Endothelial cell of umbilical vein (primary cell): ENCODE measurements around the gene DSCAML1. TPM values are rescaled to one million over a fixed set of nuclear protein-coding genes. Genes with fewer than 3 reads are reported as not detected.

Experiments used
- BruUV-seq: library from RNA; stranded (reverse); fragments of 400-500 nt; replicated peaks from 2 replicates; lab custom pipeline; 2021; lab: Mats Ljungman, UMichigan
- CTCF ChIA-PET: fragments of 300-600, 350-600 bp; sonication (Branson Sonifier 250); formaldehyde crosslinking; loops from one replicate; lab custom pipeline; 2021; ENCODE audit warnings: antibody characterized with exemption, inconsistent platforms; lab: Charles Lee
- POLR2A ChIA-PET: fragments of 300-600, 350-600 bp; sonication (Branson Sonifier 250); formaldehyde crosslinking; loops from one replicate; lab custom pipeline; 2021; ENCODE audit warnings: antibody characterized with exemption, inconsistent platforms; lab: Charles Lee
- DNase-seq: peaks from one replicate; pipeline ENCODE4 v3.0.0-alpha.2; 2011; ENCODE audit warnings: low read depth, low spot score
- FAIRE-seq: peaks from 2 replicates; lab custom pipeline; 2011; peaks lifted over from hg19 to GRCh38; lab: Jason Lieb, UNC
- H2AFZ ChIP-seq: 2 replicates; pipeline ENCODE4 v1.6.0; 2012; ENCODE audit warnings: low read depth, low read length, control low read depth, inconsistent platforms
- H3K27ac ChIP-seq: 2 replicates; pipeline ENCODE4 v1.5.1; 2011; ENCODE audit warnings: low read depth, mild to moderate bottlenecking, control low read depth, low read length, moderate library complexity; ENCODE audit not compliant: insufficient read depth
- H3K27me3 ChIP-seq, 2 experiments: 2 replicates each; pipeline versions ENCODE4 v1.6.0 to v1.6.1; 2011; ENCODE audit warnings: low read length in 2 of 2, mixed read lengths in 1 of 2; ENCODE audit not compliant: control insufficient read depth in 2 of 2, insufficient read depth in 2 of 2
- H3K36me3 ChIP-seq, 2 experiments: 2 replicates in 1 of 2; 3 replicates in 1 of 2; pipeline ENCODE4 v1.5.1; 2011; ENCODE audit warnings: low read length in 2 of 2, mild to moderate bottlenecking in 1 of 2, moderate library complexity in 1 of 2; ENCODE audit not compliant: control insufficient read depth in 2 of 2, insufficient read depth in 2 of 2; ENCODE audit errors: extremely low read depth in 1 of 2
- H3K4me1 ChIP-seq: 3 replicates; pipeline ENCODE4 v1.5.1; 2011; ENCODE audit warnings: mild to moderate bottlenecking, low read length; ENCODE audit not compliant: control insufficient read depth, insufficient read depth; ENCODE audit errors: extremely low read depth
- H3K4me2 ChIP-seq: 2 replicates; pipeline ENCODE4 v1.6.1; 2011; ENCODE audit warnings: low read length, control low read depth, mixed read lengths; ENCODE audit not compliant: insufficient read depth
- H3K4me3 ChIP-seq, 3 experiments: fragments of 200-600 bp in 1 of 3; sonication (generic), shearing (Covaris generic) in 1 of 3; replicated peaks in 1 of 3; 2 replicates each; pipeline ENCODE4 v1.5.1; 2011 to 2016; ENCODE audit warnings: control low read depth in 3 of 3, low read length in 3 of 3, mild to moderate bottlenecking in 2 of 3, inconsistent platforms in 1 of 3, low read depth in 1 of 3, moderate library complexity in 1 of 3; ENCODE audit not compliant: insufficient read depth in 1 of 3
- H3K79me2 ChIP-seq: 2 replicates; pipeline ENCODE4 v1.6.0; 2012; ENCODE audit warnings: low read length, inconsistent platforms; ENCODE audit not compliant: control insufficient read depth, insufficient read depth
- H3K9ac ChIP-seq: replicated peaks from 2 replicates; pipeline ENCODE3; 2011; ENCODE audit warnings: low read length, control low read depth; ENCODE audit not compliant: insufficient read depth; ENCODE audit errors: extremely low read depth
- H3K9me1 ChIP-seq: replicated peaks from 3 replicates; pipeline ENCODE4 v1.6.0; 2011; ENCODE audit warnings: mild to moderate bottlenecking, low read length; ENCODE audit not compliant: control insufficient read depth, insufficient read depth; ENCODE audit errors: extremely low read depth
- H3K9me3 ChIP-seq: replicated peaks from 2 replicates; pipeline ENCODE4 v1.5.1; 2012; ENCODE audit warnings: low read length, inconsistent platforms; ENCODE audit not compliant: control insufficient read depth, insufficient read depth
- H4K20me1 ChIP-seq: replicated peaks from 2 replicates; pipeline ENCODE3; 2011; ENCODE audit warnings: mild to moderate bottlenecking, low read length; ENCODE audit not compliant: control insufficient read depth, insufficient read depth; ENCODE audit errors: extremely low read depth
- CTCF ChIP-seq, 2 donors: IDR thresholded peaks; 1 replicate in 1 of 2; 2 replicates in 1 of 2; pipeline ENCODE4 v1.5.1; 2011; ENCODE audit warnings: low read length in 2 of 2, mild to moderate bottlenecking in 2 of 2, moderate library complexity in 2 of 2, control low read depth in 1 of 2, inconsistent platforms in 1 of 2, low read depth in 1 of 2; ENCODE audit not compliant: insufficient read depth in 1 of 2; ENCODE audit errors: extremely low read depth in 1 of 2
- EZH2 ChIP-seq: IDR thresholded peaks from 2 replicates; pipeline ENCODE4 v1.6.1; 2012; ENCODE audit warnings: borderline replicate concordance, low read depth, mild to moderate bottlenecking, moderate library complexity, low read length, inconsistent platforms; ENCODE audit not compliant: severe bottlenecking
- JUN ChIP-seq: IDR thresholded peaks from 2 replicates; pipeline ENCODE4 v1.6.1; 2011; ENCODE audit warnings: borderline replicate concordance, low read depth; ENCODE audit not compliant: insufficient read length, insufficient read depth
- MAX ChIP-seq: IDR thresholded peaks from 2 replicates; pipeline ENCODE4 v1.6.1; 2011; ENCODE audit not compliant: insufficient read depth, insufficient read length
- POLR2A ChIP-seq: IDR thresholded peaks from 2 replicates; pipeline ENCODE4 v1.6.1; 2012; ENCODE audit warnings: low read depth, mild to moderate bottlenecking, control low read depth, low read length
- dilution Hi-C: fragments of 300-500 bp; cut with MboI; formaldehyde crosslinking; loops from one replicate; pipeline ENCODE4 v1.15.0; 2019; ENCODE audit warnings: low sequenced_read_pairs; ENCODE audit not compliant: extremely low pct_ligation_motif_present
- intact Hi-C: fragments of 100-400 bp; cut with micrococcal nuclease; formaldehyde crosslinking; loops from one replicate; pipeline ENCODE4 v1.10.0; 2022
- polyA plus RNA-seq, 4 experiments: library from polyadenylated mRNA; depleted of rRNA in 3 of 4; stranded (reverse) in 3 of 4; unstranded in 1 of 4; fragments of >200 nt; gene quantifications; 2 replicates each; pipeline versions ENCODE4 v1.2.1 to v1.2.3, GENCODE V29; 2011 to 2012; ENCODE audit warnings: missing spikeins in 1 of 4
- total RNA-seq: library from RNA; stranded (reverse); gene quantifications from 2 replicates; pipeline ENCODE4 v1.2.3, GENCODE V29; 2021

Gene DSCAML1
- total and polyA plus RNA-seq, 2 donors (not counting 3 experiments of a cell fraction or from before 2014, with no cell fraction given) = not detected

- H4K20me1 ChIP-seq = no peaks in the 10 kb centered on the region
- H3K9ac ChIP-seq = no peak overlapping the region
- dilution Hi-C loops = no loop called here
- POLR2A ChIA-PET = no interaction called here
- H3K4me3 ChIP-seq = no peak overlapping the region
- H3K4me2 ChIP-seq = no peak overlapping the region
- no peaks in the 10 kb centered on the region for H3K36me3 ChIP-seq
- no peak for DNase-seq
- H3K27ac ChIP-seq = no peak overlapping the region
- no TSS peak for BruUV-seq
- intact Hi-C loops = no loop called here
- TF ChIP-seq POLR2A = no peak
- no peak for TF ChIP-seq EZH2
- TF ChIP-seq JUN = no peak
- TF ChIP-seq CTCF (IDR thresholded peaks at IDR 0.05; ENCODE audit: extremely low read depth in 1 of 2, insufficient read depth in 1 of 2, low read depth in 1 of 2, low read length in 2 of 2) = no peak
- no peak for TF ChIP-seq MAX
- CTCF ChIA-PET = no interaction called here
- no peaks in the 10 kb centered on the region for H3K27me3 ChIP-seq
- H3K79me2 ChIP-seq = no peaks in the 10 kb centered on the region
- no peaks in the 10 kb centered on the region for H3K4me1 ChIP-seq
- no peak overlapping the region for H2AFZ ChIP-seq
- no peaks in the 10 kb centered on the region for H3K9me3 ChIP-seq
- no peak for FAIRE-seq
- no peaks in the 10 kb centered on the region for H3K9me1 ChIP-seq
Measured at GRCh38 chr11:117657794-117658193, 139.2 kb downstream of the DSCAML1 start.
